CD4-positive, alpha-beta T cell treated with Interferon gamma for 1 hour (primary cell): ENCODE measurements around the gene ABCB4.
"Not testable (repeated sequence)": the region's sequence is repeated elsewhere in the genome, so short reads cannot be mapped to it uniquely, and the experiment has no call there.

Experiments
- DNase-seq: peaks from one replicate; pipeline ENCODE4 v3.0.0-alpha.2; 2020

ABCB4 gene

DNA sequence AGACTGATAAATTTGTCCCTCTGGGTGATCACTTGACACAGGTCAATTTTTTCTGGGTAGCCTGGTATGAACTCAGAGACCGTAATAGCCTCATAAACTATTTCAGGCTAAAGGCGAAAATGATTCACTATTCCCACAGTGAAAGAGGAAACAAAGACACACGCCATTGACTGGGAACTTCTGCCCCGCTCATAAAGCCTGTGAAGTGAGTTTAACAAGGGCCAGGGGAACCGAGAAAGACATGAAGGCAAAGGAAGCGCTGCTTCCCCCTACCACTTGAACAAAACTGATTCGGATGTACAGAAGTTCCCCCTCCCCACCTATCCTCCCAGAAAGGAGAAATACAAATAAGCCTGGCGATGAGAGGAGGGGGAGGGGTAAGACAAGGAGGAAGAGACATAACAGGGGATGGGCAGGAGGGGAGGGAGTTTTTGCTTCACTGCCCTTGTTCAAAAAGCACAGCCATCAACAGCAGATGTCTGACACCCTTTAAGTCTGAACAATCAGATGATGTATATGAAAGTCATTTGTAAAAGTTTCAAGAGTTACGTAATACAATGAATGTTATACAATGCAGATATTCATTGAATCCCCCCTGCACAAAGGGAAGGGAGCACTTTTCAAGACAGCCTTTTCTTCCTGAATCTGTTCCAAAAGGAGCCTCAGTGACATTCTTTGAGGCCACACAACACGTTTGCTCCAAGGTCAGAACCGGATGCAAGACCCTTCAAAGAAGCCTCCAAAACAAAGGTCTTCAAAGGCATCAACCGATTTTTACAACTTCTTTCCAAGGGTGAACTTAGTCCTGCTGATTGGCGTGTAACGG, 734 bp downstream of the ABCB4 start:
- DNase-seq: peak; percentile 53

DNA sequence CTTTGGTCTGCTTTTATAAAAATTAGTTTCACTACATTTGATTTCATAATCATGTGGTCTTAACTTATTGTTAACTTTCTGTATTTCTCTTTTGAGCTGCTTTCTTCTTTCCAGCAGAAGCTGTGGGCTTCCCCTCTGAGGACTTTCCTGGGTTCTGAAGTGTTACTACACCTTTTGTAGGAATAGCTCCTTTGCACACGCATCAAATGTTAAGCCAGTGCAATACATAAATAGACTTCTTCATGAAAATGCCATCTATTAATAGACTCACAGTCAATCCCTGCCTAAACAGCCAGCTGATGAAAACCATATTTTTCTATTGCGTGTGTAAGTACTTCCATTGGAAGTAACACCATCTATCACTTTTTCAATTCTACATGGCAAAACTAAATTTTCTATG, 1.5 kb downstream of the ABCB4 start:
- no peak for DNase-seq

DNA sequence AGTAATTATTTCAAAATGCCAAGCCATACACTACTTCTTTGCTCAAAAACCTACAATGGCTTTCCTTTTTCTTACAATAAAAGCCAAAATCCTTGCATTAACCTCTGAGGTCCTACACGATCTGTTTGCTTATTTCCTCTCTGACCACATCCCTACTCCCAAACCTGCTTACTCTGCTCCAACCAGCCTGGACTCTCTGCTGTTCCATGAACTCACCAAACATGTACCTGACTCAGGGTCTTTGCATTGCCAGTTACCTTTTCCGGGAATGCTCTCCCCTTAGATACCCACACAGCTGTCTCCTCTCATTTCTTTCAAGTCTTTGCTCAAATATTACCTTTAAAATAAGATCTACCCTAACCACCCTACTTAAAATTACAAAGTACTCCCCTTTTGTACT, 2.3 kb downstream of the ABCB4 start:
- DNase-seq: no peak

DNA sequence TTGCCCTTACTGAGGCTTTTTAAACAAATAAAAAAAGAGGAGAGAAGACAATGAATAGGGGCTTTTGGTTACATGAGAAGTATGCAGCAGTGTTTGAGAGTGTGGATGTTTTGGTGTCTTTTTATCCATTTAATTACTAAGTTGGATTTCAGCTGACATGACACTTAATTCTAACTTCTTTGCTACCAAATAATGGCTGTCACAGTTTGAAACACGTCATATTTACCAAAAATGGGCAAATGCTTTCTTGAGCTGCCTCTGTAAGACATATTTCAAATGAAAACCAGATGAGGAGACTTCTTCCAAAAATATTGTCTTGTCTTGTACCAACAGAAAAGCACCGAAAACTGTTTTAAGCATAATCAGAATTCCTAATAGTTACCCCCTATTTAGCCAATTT, 4.0 kb downstream of the ABCB4 start:
- no peak for DNase-seq

DNA sequence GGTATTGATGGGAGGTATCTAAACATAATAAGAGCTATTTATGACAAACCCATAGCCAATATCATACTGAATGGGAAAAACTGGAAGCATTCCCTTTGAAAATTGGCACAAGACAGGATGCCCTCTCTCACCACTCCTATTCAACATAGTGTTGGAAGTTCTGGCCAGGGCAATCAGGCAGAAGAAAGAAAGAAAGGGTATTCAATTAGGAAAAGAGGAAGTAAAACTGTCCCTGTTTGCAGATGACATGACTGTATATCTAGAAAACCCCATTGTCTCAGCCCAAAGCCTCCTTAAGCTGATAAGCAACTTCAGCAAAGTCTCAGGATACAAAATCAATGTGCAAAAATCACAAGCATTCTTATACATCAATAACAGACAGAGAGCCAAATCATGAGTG, 6.3 kb downstream of the ABCB4 start:
- DNase-seq: not testable (repeated sequence)

DNA sequence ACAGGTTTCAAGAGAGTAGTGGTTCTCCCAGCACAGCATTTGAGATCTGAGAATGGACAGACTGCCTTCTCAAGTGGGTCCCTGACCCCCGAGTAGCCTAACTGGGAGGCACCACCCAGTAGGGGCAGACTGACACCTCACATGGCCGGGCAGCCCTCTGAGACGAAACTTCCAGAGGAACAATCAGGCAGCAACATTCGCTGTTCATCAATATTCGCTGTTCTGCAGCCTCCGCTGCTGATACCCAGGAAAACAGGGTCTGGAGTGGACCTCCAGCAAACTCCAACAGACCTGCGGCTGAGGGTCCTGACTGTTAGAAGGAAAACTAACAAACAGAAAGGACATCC, 10.0 kb downstream of the ABCB4 start:
- DNase-seq: not testable (repeated sequence)

DNA sequence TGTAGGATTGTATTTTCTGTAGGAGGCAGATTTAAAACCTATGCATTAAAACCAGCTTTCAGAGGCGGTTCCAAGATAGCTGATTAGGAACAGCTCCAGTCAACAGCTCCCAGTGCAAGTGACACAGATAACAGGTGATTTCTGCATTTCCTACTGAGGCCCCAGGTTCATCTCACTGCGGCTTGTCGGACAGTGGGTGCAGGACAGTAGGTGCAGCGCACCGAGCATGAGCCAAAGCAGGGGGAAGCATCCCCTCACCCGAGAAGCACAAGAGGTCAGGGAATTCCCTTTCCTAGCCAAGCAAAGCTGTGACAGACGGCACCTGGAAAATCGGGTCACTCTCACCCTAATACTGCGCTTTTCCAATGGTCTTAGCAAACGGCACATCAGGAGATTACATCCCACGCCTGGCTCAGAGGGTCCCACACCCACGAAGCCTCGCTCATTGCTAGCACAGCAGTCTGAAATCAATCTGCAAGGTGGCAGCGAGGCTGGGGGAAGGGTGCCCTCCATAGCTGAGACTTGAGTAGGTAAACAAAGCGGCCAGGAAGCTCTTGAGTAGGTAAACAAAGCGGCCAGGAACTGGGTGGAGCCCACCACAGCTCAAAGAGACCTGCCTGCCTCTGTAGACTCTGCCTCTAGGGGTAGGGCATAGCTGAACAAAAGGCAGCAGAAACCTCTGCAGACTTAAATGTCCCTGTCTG, 10.5 kb downstream of the ABCB4 start:
- not testable (repeated sequence) for DNase-seq

DNA sequence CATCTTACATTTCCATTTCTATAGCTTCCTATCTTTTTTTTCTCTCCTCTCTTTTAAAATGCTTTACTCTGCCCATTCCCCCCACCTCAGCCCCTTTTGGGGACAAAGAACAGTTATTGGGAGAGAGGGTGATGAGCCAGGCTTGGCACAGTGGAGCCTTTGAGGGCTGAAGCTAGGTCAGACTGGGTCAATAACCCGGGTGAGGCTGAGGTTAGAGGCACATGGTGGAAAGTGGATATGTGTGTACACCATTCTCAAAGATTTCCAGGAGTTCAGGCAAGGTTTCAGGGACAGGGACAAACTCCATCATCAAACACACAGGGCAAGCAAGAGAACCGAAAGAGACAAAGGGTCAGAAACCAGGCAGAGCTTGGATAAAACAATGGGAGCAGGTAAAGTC, 11.5 kb downstream of the ABCB4 start:
- no peak for DNase-seq

DNA sequence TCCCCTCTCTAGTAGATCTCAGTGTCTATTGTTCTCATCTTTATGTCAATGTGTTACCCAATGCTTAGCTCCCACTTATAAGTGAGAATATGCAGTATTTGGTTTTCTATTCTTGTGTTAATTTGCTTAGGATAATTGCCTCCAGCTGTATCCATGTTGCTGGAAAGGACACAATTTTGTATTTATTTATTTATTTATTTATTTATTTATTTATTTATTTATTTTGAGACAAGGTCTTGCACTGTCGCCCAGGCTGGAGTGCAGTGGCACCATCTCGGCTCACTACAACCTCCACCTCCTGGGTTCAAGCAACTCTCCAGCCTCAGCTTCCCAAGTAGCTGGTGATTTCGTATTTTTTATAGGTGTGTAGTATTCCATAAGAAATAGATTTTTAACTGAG, 15.0 kb downstream of the ABCB4 start:
- DNase-seq: not testable (repeated sequence)

DNA sequence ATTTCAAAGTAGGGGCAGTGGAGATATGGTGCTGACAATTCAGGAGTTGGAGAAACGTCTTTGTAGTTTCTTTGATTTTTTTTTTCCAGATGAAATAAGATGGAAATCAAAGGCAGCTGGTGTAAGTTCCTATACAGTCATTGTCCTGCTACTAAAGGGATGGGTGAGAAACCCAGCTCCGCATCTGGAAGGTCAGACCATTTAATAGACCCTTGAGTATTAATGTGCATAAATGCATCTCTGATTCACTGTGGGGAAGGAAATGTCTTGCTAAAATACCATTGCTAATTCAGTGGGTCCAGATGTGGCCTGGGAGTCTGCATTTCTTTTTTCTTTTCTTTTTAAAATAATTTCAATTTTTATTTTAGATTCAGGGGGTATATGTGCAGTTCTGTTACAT, 15.5 kb downstream of the ABCB4 start:
- no peak for DNase-seq

DNA sequence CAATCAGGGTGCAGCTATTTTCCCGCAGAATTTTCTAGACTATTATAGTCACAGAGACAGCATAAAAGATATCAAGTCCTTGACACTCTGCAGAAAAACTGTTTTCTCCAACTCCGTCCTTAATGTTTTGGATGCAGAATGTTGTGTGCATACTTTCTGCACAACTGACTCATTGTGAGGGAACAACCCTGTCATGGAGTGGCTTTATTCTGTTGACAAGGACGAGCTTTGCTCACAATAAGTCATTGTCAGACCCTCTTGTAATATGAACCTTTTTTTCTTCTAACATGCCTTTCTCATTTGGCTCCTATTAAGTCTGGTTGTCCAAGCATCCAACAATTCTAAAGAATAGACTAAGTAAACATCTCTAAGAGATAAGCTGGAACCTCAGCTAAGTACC, 17.3 kb downstream of the ABCB4 start:
- no peak for DNase-seq

DNA sequence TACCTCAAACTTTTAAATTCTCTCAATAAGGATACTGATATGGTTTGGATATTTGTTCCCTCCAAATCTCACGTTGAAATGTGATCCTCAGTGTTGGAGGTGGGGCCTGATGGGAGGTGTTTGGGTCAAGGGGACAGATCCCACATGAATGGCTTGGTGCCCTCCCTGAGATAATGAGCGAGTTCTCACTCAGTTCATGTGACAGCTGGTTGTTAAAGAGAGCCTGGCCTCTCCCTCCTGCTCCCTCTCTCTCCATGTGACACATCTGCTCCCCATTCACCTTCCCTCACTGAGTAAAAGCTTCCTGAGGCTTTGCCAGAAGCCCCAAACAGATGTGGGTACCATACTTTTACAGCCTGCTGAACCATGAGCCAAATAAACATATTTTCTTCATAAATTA, 19.2 kb downstream of the ABCB4 start:
- no peak for DNase-seq

DNA sequence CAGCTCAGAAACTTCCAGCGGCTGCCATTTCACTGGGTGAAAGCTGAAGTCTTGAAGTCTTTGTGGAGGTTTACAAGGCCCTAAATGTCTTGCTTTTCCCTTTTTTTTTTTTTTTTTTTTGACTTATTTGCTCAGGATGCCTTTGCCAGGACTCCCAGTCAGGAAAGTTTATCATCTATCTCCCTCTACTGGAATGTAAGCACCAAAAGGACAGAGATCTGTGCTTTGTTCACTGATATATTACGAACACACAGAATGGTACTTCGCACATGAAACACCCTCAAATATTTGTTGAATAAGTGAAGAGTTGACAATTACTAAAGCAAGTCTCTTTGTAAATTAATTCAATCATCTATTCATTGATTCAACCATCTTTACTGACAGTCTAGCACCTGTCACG, 23.2 kb downstream of the ABCB4 start:
- DNase-seq: no peak

DNA sequence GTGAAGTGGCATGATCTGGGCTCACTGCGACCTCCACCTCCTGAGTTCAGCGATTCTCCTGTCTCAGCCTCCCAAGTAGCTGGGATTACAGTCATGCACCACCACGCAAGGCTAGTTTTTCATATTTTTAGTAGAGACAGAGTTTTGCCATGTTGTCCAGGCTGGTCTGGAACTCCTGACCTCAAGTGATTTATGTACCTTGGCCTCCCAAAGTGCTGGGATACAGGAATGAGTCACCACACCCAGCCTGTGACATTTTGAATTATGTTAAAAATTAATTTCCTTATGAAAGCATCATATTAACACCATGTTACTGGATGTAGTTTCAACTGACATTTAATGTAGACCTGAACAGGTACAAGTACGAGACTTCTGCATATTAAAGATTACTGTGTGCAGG, 24.3 kb downstream of the ABCB4 start:
- no peak for DNase-seq

DNA sequence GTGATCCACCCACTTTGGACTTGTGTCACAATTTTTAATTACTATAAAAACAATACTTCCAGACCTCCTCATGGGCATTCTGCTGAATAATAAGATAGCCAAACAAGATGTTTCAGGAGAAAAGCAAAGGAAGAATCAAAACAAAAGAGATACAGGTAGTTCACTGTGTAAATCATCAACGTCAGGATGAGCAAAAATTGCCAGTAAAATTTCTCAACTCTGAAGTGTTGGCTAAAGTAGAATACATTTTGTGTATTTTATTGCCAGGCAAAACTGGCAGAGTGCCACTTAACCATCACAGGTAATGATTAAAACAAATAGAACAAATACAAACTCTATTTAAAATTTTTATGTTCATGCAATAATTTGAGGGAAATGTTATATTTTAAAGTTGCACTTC, 24.8 kb downstream of the ABCB4 start:
- DNase-seq: no peak

DNA sequence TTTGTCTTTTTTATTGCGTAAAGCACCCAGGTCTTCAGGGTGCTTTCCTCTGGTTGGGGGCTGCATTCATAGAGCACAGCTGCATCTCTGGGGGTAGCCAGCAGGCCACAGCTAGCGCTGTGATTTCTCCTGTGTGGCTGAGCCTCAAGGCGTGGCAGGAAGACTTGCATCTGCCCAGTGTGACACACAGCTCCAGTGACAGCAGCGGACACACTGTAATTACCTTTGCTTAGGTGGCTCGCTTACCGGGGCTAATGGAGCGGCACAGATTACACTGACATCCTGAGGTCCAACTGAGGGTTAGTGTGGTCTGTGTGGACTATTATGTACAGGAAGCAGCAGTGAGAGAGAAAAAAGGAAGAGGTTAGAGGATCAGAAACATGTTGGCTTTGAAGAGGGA, 27.1 kb downstream of the ABCB4 start:
- DNase-seq: no peak

DNA sequence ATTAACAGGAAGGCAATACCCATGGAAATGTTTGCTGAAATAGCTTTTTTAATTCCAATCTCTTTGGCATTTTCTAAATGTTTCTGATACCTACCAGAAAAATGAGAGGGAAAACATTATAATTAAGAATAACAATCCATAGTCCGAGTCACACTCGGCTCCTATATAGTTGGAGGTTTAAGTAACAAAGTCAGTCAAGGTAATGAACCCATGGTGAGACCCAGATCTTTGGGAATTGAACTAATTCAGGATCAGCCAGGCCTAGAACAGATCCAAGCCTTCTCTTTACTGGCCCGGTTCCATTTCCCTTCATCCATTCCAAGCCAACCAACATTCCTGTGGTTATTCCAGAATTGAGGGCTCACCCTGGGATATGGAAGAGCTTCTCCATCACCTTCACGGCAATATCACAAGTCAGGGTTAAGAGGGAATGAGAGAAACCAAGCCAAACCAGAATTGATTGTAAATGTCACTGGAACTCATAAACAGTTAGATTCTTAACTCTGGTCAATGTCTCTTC, 28.3 kb downstream of the ABCB4 start:
- no peak for DNase-seq

DNA sequence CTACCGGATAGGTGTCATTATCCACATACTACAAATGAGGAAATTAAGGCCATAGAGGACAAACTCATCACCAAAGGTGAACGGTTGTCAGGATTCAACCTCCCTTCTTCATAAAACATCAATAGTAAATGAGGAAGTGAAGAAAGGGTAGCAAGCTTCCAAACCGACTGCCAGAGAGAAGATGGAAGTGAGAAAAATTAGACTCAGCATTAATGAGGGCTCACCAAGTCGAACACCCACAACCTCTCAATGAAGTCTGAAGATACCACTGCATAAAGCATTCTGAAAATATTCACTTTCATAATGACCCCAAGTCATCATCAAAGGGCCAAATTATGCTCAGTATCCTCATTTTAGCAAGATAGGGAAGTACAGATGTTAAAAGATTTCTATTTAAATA, 29.6 kb downstream of the ABCB4 start:
- DNase-seq: no peak

DNA sequence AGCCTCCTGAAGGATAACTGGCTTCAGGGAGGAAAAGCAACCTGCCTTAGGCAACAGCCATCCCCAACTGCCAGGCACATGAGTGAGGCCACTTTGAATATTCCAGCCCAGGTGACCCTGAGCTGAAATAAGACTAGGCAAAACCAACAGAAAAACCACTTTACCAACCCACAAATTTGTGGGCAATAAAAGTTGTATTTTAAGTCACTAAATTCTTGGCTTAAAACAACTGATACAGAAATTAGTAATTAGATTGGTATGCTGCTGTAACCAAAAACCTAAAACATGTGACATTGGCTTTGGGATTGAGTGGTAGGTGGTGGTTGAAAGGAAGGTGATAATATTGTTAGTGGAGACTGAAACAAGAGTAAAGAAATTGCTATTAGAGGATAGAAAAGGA, 39.9 kb downstream of the ABCB4 start:
- no peak for DNase-seq

DNA sequence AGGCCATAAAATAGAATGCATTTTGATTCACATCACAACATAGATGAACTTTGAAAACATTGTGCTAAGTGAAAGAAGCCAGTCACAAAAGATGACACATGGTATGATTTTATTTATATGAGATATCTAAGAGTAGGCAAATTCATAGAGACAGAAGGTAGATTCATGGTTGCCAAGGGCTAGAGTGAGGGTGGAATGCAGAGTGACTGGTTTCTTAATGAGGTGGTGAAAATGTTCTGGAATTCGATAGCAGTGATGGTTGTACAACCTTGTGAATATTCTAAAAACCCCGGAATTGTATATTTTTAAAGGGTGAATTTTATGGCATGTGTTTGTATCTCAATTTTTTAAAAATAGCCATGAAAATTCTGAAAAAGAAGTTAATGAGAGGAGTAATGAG, 42.9 kb downstream of the ABCB4 start:
- DNase-seq: no peak

DNA sequence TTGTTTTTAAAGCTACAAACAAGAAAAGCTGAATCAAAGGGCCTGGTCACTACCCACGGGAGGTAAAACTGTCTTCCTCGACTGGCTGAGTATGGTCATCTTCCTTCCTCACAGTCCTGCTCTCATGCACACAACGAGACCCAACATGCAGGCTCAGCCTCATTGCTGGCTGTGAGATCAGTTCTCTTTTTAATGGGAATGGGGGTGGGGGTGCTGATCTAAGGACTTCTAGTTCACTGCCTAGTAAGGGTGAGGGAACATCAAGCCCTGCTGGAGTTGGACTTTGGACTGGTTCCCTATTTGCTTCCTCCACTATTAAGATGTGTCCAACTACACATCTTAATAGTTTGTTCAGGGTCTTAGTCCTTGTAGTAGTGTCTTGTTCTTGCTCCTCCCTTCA, 48.2 kb downstream of the ABCB4 start:
- DNase-seq: no peak

DNA sequence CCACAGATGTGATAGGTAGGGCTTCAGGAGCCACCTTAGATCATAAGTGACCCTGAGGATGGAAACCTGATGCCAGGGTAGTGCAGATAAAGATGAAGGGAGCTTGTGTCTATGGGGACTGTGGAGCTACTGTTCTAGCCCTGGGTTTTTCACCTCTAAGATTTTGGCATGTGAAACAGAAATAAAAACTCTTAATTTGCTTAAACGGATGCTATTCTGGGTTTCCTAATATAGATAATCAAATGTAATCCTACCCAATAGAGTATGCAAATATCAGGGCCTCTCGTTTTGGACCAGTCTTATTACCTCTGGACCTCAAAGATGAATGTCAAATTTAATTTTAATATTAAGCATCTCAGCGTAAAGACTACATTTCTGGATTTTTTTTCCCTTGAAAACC, 49.3 kb downstream of the ABCB4 start:
- no peak for DNase-seq

DNA sequence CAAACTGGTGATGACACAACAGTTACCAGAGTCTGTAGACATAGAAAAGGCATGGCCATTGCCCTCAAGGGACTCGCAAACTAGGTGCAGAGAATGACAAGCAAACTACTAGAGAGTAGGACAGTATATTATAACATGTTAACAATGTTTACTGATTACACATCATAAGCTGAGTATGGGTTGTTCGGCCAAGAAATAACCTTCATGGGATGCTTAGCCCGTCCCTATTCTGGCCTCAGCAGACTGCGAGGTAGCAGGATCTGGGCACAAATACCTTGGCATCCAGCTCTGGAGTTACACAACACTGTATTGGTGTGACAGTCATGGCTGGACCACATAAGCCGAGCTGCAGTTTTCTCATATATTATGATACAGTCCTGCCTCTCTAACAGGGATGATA, 51.4 kb downstream of the ABCB4 start:
- no peak for DNase-seq

DNA sequence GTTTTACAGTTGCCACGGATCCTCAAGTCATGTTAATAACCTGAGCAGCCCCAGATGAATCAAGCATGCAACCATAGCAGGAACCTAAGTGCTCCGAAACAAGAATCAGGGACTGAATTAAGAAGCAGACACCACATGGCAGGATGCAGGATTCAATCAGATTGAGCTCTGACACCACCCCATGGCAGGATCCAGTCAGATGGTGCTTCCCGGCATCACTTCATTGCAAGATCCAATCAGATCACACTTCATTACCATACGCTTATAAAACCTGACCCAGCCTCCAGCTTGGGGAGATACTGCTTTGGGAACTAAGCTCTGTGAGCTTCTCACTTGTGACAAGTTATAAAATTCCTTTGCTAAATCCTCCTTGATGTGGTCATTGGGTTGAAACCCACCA, 55.3 kb downstream of the ABCB4 start:
- no peak for DNase-seq
